Measurements from ENCODE around the gene CLEC1A. TPM values are rescaled to one million over a fixed set of nuclear protein-coding genes. Genes with fewer than 3 reads are reported as not detected.
"Not testable (repeated sequence)": the region's sequence is repeated elsewhere in the genome, so short reads cannot be mapped to it uniquely, and the experiment has no call there.

CLEC1A gene
- total RNA-seq, 4 donors from 2014 or later, result 0.76 to 4.2 (median 1.9) TPM; not detected in 1

DNA sequence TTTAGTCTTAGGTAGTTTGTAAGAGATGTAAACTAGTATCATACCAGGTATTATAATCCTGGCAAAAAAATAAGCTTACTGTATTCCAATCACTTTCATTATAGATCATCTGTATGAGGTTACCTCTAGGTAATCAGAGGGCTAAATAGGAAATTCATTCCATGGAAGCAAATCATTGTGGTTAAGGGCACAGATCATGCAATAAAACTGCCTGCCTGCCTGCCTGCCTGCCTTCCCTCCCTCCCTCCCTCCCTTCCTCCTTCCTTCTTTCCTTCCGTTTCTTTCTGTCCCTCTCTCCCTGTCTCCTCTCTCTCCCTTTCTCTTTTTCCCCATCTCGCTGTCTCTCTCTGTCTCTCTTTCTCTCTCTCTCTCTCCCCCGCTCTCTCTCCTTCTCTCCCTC is 71.5 kb downstream of the CLEC1A start:
- Histone ChIP-seq H3K4me3 (no peak overlapping the region), H3K27me3 (peaks cover 0 to 10% (median 0%) of the 10 kb centered on the region in 4 donors), H3K9me3 (no peaks in the 10 kb centered on the region), H3K27ac (no peak overlapping the region), H3K36me3 (no peaks in the 10 kb centered on the region), H3K4me1 (peaks cover 0 to 6% (median 0%) of the 10 kb centered on the region in 3 donors)
- intact Hi-C loops (cut with DNase I), result no loop called here
- TF ChIP-seq, protein P1, sequence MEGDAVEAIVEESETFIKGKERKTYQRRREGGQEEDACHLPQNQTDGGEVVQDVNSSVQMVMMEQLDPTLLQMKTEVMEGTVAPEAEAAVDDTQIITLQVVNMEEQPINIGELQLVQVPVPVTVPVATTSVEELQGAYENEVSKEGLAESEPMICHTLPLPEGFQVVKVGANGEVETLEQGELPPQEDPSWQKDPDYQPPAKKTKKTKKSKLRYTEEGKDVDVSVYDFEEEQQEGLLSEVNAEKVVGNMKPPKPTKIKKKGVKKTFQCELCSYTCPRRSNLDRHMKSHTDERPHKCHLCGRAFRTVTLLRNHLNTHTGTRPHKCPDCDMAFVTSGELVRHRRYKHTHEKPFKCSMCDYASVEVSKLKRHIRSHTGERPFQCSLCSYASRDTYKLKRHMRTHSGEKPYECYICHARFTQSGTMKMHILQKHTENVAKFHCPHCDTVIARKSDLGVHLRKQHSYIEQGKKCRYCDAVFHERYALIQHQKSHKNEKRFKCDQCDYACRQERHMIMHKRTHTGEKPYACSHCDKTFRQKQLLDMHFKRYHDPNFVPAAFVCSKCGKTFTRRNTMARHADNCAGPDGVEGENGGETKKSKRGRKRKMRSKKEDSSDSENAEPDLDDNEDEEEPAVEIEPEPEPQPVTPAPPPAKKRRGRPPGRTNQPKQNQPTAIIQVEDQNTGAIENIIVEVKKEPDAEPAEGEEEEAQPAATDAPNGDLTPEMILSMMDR (IDR thresholded peaks at IDR 0.05), result no peak
- TF ChIP-seq POLR2A (IDR thresholded peaks at IDR 0.05), result no peak
- 30 to 68% methylated on average over 1 to 3 of the region's 3 CpGs for WGBS, 2 donors
- no peak for DNase-seq

DNA sequence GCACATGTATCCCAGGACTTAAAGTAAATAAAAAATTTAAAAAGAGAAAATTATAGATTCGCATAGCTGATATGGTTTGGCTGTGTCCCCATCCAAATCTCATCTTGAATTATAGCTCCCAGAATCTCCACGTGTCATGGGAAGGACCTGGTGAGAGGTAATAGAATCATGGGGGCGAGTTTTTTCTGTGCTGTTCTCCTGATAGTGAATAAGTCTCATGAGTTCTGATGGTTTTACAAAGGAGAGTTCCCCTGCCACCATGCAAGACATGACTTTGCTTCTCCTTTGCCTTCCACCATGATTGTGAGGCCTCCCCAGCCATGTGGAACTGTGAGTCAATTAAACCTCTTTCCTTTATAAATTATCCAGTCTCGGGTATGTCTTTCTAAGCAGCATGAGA is 72.1 kb downstream of the CLEC1A start:
- intact Hi-C loops (cut with DNase I); H3K4me1 ChIP-seq; H3K9me3 ChIP-seq; H3K27ac ChIP-seq; H3K4me3 ChIP-seq; H3K27me3 ChIP-seq; DNase-seq; H3K36me3 ChIP-seq: not testable (repeated sequence)
- WGBS, 2 donors, result 84 to 91% methylated on average over 4 of the region's 4 CpGs

DNA sequence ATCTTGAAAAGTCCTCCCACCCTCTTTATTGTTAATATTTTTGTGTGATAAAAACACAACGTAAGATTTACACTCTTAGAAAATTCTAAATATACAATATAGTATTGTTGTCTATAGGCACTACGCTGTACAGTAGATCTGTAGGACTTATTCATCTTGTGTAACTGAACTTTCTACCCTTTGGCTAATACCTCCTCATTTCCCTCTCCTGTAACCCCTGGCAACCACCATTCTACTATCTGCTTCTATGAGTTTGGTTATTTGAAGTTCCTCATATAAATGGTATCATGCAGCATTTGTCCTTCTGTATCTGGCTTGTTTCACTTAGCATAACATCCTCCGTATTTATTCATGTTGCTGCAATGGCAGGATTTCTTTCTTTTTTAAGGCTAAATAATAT is 73.5 kb downstream of the CLEC1A start:
- WGBS, 2 donors, result 61 to 73% methylated on average over 3 of the region's 3 CpGs
- Histone ChIP-seq H3K9me3 (no peaks in the 10 kb centered on the region), H3K36me3 (no peaks in the 10 kb centered on the region), H3K27me3 (peaks cover 0 to 5% (median 0%) of the 10 kb centered on the region in 4 donors), H3K27ac (no peak overlapping the region), H3K4me1 (peaks cover 0 to 5% (median 0%) of the 10 kb centered on the region in 3 donors), H3K4me3 (no peak overlapping the region)
- intact Hi-C loops (cut with DNase I), result no loop called here
- TF ChIP-seq, protein P1 (IDR thresholded peaks at IDR 0.05), result no peak
- no peak for TF ChIP-seq POLR2A (IDR thresholded peaks at IDR 0.05)
- DNase-seq, result no peak

DNA sequence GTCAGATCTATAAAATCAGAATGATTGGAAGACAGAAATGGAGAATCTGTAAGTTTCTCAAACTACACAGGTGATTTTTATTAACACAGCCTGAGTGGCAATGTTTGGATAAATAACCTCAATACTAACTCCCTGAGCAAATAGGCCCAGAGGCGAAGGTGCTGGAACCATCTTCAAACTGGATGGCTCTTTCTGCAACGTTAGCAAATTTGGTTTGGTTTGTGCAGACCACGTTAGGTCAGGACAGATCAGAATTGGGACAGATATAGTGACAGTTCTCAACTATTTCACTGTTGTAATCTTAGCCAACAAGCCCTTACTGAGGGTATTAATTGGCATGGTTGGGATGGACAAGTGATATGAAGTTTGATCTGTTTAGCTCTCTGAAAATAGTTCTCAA is 77.4 kb downstream of the CLEC1A start:
- Histone ChIP-seq H3K36me3 (no peaks in the 10 kb centered on the region), H3K27ac (no peak overlapping the region), H3K27me3 (no peaks in the 10 kb centered on the region), H3K4me3 (no peak overlapping the region), H3K4me1 (peaks cover 0 to 5% (median 0%) of the 10 kb centered on the region in 3 donors), H3K9me3 (no peaks in the 10 kb centered on the region)
- whole genome bisulfite sequencing, 2 donors, result 87 to 88% methylated on average over 3 of the region's 3 CpGs
- intact Hi-C loops (cut with DNase I), result no loop called here
- DNase-seq, result no peak
- no peak for TF ChIP-seq POLR2A (IDR thresholded peaks at IDR 0.05)
- TF ChIP-seq, protein P1 (IDR thresholded peaks at IDR 0.05), result no peak

Other genes with a start within 250 kb of the CLEC1A start
- 10 to 100 TPM in 3 of 4 donors, 1 to 10 TPM in 1; 6.0 to 29.4 (median 14.9) TPM for gene CLEC2B, start 229.6 kb downstream of the CLEC1A start, total RNA-seq
- not detected for gene KLRF2, start 217.5 kb downstream of the CLEC1A start, total RNA-seq
- not detected for gene CLEC2A, start 166.6 kb downstream of the CLEC1A start, total RNA-seq
- 1 to 10 TPM in 1 of 4 donors, under 1 TPM in 1, not detected in 2; 0.64 to 1.5 TPM for gene CLEC12A, start 127.6 kb downstream of the CLEC1A start, total RNA-seq
- not detected for gene CLEC1B, start 99.9 kb downstream of the CLEC1A start, total RNA-seq
- not detected for gene CLEC12B, start 88.4 kb downstream of the CLEC1A start, total RNA-seq
- not detected for gene CLEC9A, start 68.3 kb downstream of the CLEC1A start, total RNA-seq
- 10 to 100 TPM; 10.3 to 36.1 (median 19.2) TPM for gene CLEC7A, start 31.2 kb upstream of the CLEC1A start, total RNA-seq
- 1 to 10 TPM in 1 of 4 donors, not detected in 3; 2.7 TPM for gene OLR1, start 73.1 kb upstream of the CLEC1A start, total RNA-seq
- gene TMEM52B, start 80.0 kb upstream of the CLEC1A start, total RNA-seq, result not detected
- 10 to 100 TPM; 10.3 to 65.2 (median 24.5) TPM for gene GABARAPL1, start 113.9 kb upstream of the CLEC1A start, total RNA-seq
- 1 to 10 TPM in 3 of 4 donors, under 1 TPM in 1; 0.92 to 2.3 (median 1.6) TPM for gene KLRD1, start 208.9 kb upstream of the CLEC1A start, total RNA-seq